GM23338 (cell line): ENCODE measurements around the gene PPP4R2.

Experiments
- EZH2 ChIP-seq: fragments of 200-600 bp; sonication (generic); IDR thresholded peaks from one replicate; pipeline ENCODE4 v1.8.0; 2017; ENCODE audit warnings: antibody characterized with exemption, mild to moderate bottlenecking, low read depth; ENCODE audit not compliant: unreplicated experiment
- EZH2phosphoT487 ChIP-seq: fragments of 200-600 bp; sonication (generic); IDR thresholded peaks from one replicate; pipeline ENCODE4 v1.8.1; 2018; ENCODE audit warnings: antibody characterized with exemption; ENCODE audit not compliant: unreplicated experiment
- JUNB ChIP-seq: IDR thresholded peaks from one replicate; pipeline ENCODE4 v1.6.1; 2016; ENCODE audit warnings: antibody characterized with exemption; ENCODE audit not compliant: unreplicated experiment
- POLR2AphosphoS5 ChIP-seq: IDR thresholded peaks from 2 replicates; pipeline ENCODE4 v1.6.1; 2016; ENCODE audit warnings: antibody characterized with exemption, low read depth
- ZNF331 ChIP-seq: fragments of 250-450 bp; sonication (Bioruptor Pico); IDR thresholded peaks from 2 replicates; pipeline ENCODE4 v1.5.0; 2020; ENCODE audit warnings: low read depth, mild to moderate bottlenecking, moderate library complexity
- TF ChIP-seq, protein P1 (sequence below), 2 experiments: fragments of 200-600 bp in 1 of 2; sonication (generic) in 1 of 2; conservative IDR thresholded peaks; 2 replicates each; pipeline versions ENCODE4 v1.5.1 to v1.6.1; 2016 to 2017; ENCODE audit warnings: antibody characterized with exemption in 2 of 2, low read depth in 2 of 2, mild to moderate bottlenecking in 2 of 2, moderate library complexity in 1 of 2
- TF ChIP-seq, protein P2 (sequence below): IDR thresholded peaks from one replicate; pipeline ENCODE4 v1.6.1; 2018; ENCODE audit warnings: antibody characterized with exemption; ENCODE audit not compliant: unreplicated experiment
- TF ChIP-seq, protein P3 (sequence below): IDR thresholded peaks from 2 replicates; pipeline ENCODE4 v1.6.1; 2016; ENCODE audit warnings: antibody characterized with exemption
- TF ChIP-seq, protein P4 (sequence below): fragments of 250-450 bp; sonication (Bioruptor Pico); IDR thresholded peaks from 2 replicates; pipeline ENCODE4 v1.5.0; 2020; ENCODE audit warnings: mild to moderate bottlenecking, moderate library complexity

DNA sequence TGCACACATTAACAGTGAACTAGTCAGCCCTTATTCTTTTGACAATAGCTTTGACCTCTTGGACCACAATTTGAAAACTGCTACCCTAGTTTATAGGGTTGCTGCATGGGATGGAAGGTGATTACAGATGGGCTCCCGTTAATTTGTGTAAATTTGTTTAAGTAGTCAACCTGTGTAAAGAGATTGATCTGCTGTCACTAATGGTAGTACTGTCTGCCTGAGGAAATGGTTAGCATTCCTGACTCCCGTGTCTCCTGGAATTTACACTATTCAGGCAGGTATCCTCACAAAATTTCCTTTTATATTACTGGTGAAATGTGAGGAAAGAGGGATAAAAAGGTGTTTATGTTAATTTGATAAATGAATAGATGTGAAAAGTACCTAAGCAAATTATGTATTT, 49.6 kb downstream of the PPP4R2 start:
- TF ChIP-seq POLR2AphosphoS5 (no peak), EZH2 (no peak), EZH2phosphoT487 (no peak), ZNF331 (CRISPR knock-in tag) (no peak), JUNB (no peak)
- TF ChIP-seq, protein P1, sequence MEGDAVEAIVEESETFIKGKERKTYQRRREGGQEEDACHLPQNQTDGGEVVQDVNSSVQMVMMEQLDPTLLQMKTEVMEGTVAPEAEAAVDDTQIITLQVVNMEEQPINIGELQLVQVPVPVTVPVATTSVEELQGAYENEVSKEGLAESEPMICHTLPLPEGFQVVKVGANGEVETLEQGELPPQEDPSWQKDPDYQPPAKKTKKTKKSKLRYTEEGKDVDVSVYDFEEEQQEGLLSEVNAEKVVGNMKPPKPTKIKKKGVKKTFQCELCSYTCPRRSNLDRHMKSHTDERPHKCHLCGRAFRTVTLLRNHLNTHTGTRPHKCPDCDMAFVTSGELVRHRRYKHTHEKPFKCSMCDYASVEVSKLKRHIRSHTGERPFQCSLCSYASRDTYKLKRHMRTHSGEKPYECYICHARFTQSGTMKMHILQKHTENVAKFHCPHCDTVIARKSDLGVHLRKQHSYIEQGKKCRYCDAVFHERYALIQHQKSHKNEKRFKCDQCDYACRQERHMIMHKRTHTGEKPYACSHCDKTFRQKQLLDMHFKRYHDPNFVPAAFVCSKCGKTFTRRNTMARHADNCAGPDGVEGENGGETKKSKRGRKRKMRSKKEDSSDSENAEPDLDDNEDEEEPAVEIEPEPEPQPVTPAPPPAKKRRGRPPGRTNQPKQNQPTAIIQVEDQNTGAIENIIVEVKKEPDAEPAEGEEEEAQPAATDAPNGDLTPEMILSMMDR (conservative IDR thresholded peaks at IDR 0.05; ENCODE audit: low read depth in 2 of 2): no peak
- TF ChIP-seq, protein P2, sequence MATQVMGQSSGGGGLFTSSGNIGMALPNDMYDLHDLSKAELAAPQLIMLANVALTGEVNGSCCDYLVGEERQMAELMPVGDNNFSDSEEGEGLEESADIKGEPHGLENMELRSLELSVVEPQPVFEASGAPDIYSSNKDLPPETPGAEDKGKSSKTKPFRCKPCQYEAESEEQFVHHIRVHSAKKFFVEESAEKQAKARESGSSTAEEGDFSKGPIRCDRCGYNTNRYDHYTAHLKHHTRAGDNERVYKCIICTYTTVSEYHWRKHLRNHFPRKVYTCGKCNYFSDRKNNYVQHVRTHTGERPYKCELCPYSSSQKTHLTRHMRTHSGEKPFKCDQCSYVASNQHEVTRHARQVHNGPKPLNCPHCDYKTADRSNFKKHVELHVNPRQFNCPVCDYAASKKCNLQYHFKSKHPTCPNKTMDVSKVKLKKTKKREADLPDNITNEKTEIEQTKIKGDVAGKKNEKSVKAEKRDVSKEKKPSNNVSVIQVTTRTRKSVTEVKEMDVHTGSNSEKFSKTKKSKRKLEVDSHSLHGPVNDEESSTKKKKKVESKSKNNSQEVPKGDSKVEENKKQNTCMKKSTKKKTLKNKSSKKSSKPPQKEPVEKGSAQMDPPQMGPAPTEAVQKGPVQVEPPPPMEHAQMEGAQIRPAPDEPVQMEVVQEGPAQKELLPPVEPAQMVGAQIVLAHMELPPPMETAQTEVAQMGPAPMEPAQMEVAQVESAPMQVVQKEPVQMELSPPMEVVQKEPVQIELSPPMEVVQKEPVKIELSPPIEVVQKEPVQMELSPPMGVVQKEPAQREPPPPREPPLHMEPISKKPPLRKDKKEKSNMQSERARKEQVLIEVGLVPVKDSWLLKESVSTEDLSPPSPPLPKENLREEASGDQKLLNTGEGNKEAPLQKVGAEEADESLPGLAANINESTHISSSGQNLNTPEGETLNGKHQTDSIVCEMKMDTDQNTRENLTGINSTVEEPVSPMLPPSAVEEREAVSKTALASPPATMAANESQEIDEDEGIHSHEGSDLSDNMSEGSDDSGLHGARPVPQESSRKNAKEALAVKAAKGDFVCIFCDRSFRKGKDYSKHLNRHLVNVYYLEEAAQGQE: no peak
- TF ChIP-seq, protein P3, sequence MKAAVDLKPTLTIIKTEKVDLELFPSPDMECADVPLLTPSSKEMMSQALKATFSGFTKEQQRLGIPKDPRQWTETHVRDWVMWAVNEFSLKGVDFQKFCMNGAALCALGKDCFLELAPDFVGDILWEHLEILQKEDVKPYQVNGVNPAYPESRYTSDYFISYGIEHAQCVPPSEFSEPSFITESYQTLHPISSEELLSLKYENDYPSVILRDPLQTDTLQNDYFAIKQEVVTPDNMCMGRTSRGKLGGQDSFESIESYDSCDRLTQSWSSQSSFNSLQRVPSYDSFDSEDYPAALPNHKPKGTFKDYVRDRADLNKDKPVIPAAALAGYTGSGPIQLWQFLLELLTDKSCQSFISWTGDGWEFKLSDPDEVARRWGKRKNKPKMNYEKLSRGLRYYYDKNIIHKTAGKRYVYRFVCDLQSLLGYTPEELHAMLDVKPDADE: no peak
- TF ChIP-seq, protein P4, sequence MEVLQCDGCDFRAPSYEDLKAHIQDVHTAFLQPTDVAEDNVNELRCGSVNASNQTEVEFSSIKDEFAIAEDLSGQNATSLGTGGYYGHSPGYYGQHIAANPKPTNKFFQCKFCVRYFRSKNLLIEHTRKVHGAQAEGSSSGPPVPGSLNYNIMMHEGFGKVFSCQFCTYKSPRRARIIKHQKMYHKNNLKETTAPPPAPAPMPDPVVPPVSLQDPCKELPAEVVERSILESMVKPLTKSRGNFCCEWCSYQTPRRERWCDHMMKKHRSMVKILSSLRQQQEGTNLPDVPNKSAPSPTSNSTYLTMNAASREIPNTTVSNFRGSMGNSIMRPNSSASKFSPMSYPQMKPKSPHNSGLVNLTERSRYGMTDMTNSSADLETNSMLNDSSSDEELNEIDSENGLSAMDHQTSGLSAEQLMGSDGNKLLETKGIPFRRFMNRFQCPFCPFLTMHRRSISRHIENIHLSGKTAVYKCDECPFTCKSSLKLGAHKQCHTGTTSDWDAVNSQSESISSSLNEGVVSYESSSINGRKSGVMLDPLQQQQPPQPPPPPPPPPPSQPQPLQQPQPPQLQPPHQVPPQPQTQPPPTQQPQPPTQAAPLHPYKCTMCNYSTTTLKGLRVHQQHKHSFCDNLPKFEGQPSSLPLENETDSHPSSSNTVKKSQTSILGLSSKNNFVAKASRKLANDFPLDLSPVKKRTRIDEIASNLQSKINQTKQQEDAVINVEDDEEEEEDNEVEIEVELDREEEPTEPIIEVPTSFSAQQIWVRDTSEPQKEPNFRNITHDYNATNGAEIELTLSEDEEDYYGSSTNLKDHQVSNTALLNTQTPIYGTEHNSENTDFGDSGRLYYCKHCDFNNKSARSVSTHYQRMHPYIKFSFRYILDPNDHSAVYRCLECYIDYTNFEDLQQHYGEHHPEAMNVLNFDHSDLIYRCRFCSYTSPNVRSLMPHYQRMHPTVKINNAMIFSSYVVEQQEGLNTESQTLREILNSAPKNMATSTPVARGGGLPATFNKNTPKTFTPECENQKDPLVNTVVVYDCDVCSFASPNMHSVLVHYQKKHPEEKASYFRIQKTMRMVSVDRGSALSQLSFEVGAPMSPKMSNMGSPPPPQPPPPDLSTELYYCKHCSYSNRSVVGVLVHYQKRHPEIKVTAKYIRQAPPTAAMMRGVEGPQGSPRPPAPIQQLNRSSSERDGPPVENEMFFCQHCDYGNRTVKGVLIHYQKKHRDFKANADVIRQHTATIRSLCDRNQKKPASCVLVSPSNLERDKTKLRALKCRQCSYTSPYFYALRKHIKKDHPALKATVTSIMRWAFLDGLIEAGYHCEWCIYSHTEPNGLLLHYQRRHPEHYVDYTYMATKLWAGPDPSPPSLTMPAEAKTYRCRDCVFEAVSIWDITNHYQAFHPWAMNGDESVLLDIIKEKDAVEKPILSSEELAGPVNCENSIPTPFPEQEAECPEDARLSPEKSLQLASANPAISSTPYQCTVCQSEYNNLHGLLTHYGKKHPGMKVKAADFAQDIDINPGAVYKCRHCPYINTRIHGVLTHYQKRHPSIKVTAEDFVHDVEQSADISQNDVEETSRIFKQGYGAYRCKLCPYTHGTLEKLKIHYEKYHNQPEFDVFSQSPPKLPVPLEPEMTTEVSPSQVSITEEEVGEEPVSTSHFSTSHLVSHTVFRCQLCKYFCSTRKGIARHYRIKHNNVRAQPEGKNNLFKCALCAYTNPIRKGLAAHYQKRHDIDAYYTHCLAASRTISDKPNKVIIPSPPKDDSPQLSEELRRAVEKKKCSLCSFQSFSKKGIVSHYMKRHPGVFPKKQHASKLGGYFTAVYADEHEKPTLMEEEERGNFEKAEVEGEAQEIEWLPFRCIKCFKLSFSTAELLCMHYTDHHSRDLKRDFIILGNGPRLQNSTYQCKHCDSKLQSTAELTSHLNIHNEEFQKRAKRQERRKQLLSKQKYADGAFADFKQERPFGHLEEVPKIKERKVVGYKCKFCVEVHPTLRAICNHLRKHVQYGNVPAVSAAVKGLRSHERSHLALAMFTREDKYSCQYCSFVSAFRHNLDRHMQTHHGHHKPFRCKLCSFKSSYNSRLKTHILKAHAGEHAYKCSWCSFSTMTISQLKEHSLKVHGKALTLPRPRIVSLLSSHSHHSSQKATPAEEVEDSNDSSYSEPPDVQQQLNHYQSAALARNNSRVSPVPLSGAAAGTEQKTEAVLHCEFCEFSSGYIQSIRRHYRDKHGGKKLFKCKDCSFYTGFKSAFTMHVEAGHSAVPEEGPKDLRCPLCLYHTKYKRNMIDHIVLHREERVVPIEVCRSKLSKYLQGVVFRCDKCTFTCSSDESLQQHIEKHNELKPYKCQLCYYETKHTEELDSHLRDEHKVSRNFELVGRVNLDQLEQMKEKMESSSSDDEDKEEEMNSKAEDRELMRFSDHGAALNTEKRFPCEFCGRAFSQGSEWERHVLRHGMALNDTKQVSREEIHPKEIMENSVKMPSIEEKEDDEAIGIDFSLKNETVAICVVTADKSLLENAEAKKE: no peak
